SIG-M5 (cell line): ENCODE results near the gene XKR7.
A peak's percentile ranks its signal among the peaks of the same experiment; 100 is the strongest.

ENCODE experiments used
- DNase-seq: peaks from one replicate; lab custom pipeline; 2025; lab: John Stamatoyannopoulos, UW

Gene XKR7

DNA sequence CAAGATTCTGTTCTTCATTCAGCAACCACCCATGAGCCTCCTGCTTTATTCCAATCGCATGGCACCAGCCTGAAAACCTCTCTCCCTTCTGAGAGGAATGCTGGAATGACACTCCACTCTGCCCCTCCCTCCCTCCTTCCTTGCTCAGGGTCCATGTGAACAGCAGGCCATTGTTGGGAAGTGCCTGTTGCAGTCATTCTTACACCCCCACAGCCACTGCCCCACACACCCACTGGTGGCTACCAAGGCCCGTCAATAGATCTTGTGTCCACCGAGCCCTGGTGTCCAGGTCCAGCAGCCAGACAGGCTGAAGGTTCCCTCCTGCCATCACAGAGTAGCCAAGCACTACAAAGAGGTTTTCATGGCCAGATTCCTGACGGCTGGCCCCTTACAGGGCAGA lies 22.6 kb upstream of the XKR7 start:
- DNase-seq: no peak

GRCh38 chr20:31945785-31946184 lies 22.2 kb upstream of the XKR7 start:
- no peak for DNase-seq

DNA sequence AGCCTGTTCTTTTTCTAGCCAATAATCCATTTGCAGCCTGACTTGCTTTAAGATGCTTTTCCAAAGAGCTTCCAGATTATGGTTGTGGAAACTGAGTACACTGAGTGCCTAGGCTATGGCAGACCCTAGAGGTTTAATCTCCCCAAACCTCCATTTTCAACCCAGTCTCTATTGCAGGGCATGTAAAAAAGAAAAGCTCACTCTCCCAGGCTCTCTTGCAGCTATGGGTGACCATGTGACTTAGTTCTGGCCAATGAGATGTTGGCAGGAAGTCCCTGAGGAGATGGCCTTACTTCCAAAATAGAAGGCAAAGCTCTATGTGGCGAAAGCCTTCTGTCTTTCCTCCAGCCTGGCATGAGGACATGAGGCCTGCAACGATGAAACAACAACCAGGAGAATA lies 19.9 kb upstream of the XKR7 start:
- no peak for DNase-seq

DNA sequence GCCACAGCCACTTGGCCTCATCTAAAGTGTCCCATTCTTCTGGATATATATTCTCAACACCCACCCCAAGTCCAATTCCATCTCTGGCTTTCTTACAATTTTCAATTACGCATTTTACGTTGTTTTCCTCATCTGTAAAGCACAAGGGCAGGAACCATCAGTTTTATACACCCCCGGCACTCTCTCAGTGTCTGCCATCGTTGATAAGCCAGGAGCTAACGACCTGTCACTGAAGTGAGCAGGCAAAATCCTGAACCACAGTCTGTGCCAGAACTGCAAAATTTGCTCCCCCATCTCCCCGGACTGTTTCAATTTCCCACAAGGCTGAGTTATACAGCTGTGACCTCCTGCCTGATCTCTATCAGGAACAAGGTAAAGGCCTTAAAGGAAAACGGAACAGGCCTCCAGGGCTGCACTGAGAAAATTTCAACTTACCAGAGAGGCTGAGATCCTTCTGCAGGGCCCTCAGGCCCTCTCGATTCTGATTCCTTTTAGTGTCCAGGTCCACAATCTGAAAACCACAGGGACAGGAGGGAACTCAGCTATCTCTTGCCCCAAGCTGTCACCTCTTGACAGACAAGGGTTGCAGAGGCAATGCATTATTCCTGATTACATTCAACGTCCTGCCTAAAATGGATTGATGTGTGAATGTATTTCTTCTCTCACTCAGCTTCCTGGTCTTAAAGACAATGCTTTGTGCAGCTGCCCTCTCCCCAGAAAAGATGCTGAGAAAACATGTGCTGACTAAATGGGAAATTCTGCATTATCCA lies 17.9 kb upstream of the XKR7 start:
- no peak for DNase-seq

DNA sequence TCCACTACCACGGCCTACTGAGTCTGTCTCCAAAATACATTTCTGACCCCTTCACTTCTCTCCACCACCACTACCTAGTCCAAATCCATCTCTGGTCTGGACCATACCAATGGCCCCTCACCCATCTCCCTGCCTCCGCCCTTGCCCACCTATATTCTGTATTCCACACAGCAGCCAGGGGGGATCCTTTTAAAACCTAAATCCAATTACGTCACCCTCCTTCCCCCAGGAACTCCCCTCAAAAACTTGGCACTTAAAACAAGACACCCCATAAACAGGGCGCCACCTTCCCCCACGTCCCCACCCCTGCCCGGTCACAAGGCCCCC lies 16.8 kb upstream of the XKR7 start:
- no peak for DNase-seq

GRCh38 chr20:31951530-31952453 lies 16.2 kb upstream of the XKR7 start, which contains the start of gene PDRG1:
Gene PDRG1 (minus strand): TSS chr20:31952046. CDS start chr20:31951961, 85 bp downstream.
- DNase-seq: peak; percentile 59

GRCh38 chr20:31953556-31954148 lies 14.3 kb upstream of the XKR7 start:
- DNase-seq: no peak

DNA sequence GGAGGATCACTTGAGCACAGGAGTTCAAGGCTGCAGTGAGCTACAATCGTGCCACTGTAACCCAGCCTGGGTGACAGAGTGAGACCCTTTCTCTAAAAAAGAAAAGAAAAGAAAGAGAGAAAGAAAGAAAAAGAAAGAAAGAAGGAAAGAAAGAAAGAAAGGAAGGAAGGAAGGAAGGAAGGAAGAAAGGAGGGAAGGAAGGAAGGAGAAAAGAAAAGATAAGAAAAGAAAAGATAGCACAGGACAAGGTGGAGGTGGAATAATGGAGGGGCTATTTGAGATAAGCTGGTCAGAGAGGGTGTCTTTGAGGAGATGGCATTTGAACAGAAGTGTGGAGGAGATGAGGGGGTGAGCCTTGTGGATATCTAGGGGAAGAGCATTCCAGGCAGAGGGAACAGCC lies 13.5 kb upstream of the XKR7 start:
- DNase-seq: no peak

- no peak for DNase-seq
Measured at GRCh38 chr20:31956556-31957526, 11.1 kb upstream of the XKR7 start.

DNA sequence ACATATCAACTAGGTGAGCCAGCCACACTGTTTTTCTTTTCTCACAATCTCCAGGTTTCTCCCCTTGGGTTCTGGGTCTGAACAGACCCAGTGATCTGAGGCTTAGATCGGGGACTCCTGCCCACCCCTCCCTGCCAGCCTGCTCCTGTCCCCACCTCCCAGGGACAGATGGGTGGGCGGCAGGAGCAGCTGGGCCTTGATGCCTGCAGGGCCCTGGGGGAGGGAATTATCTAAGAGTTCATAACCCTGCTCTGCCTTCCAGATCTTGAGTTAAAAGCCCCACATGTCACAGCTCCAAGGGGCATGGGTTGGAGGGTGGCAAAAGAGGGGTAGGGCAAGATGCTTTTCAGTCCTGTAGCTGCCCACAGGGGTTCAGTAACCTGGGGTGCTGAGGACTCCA lies 5.2 kb upstream of the XKR7 start:
- no peak for DNase-seq

DNA sequence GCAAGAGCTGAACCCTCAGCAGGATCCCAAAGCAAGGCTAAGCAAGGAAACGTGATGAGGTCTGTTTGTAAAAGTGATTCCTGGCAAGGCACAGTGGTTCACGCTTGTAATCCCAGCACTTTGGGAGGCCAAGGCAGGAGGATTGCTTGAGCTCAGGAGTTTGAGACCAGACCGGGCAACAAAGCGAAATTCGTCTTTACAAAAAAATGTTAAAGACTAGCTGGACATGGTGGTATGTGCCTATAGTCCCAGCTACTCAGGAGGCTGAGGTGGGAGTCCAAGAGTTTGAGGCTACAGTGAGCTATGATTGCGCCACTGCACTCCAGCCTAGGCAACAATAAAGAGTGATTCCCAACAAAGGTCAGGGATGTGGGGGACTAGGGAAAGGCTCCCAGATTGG lies 4.1 kb upstream of the XKR7 start:
- no peak for DNase-seq

- no peak for DNase-seq
Measured at GRCh38 chr20:31966991-31967655, 828 bp upstream of the XKR7 start.

- no peak for DNase-seq
Measured at GRCh38 chr20:31968291-31969126, 558 bp downstream of the XKR7 start.

GRCh38 chr20:31969991-31970390 lies 2.0 kb downstream of the XKR7 start:
- DNase-seq: no peak

- no peak for DNase-seq
Measured at GRCh38 chr20:31972471-31973021, 4.6 kb downstream of the XKR7 start.

DNA sequence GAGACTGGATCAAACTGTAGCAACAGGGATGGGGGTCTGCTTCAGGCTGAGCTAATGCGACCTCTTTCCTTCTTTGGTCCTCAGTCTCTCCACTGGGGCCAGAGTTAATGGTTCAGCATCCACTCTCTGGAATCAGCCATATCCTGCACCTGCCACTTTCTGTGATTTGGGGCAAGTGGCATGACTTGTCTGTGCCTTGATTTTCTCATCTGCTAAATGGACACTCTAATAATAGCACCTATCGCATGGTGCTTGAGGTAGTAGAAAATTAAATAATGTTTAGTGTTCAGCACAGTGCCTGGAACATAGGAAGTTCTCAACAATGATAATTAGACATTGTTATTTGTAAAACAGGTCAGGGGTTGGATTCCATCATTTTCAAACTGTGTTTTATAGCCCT lies 6.3 kb downstream of the XKR7 start:
- DNase-seq: no peak

GRCh38 chr20:31974951-31975487 lies 7.1 kb downstream of the XKR7 start:
- no peak for DNase-seq

DNA sequence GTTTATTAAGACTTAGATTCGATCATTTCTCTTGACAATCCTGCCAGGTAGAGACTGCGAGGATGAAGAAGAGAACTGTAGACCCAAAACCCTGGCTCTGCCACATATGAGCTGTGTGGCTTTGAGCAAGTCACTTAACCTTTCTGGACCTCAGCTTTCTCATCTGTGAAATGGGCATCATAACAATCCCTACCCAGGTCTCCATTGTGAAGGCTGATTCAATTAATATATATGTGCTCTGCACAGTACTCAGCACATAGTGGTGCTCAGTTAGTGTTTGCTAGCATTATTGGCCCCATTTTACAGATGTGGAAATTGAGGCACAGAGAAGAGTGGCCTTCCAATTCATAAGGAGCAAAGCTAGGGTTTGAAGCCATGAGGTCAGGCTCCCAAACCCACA lies 7.9 kb downstream of the XKR7 start:
- no peak for DNase-seq

DNA sequence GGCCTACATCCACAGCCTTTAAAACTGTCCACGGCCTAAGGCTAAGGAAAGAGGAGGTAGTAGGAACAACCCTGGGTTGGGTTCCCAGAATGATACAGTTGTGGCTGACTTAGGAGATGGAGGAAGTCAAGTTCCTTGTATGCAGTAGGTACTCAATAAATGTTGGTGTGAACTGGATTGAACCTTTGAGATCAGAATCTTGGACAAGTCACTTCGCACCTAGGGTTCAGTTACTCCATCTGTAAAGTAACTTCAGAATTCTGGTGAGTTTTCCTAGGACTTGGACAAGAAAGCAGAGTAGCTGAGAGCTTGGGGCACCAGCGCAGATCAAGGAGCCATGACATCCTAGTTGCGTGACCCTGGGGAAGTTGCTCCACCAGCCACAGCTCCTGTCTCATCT lies 9.1 kb downstream of the XKR7 start:
- no peak for DNase-seq
